ENCODE results near the gene ARHGAP10.

The ARHGAP10 gene

DNA sequence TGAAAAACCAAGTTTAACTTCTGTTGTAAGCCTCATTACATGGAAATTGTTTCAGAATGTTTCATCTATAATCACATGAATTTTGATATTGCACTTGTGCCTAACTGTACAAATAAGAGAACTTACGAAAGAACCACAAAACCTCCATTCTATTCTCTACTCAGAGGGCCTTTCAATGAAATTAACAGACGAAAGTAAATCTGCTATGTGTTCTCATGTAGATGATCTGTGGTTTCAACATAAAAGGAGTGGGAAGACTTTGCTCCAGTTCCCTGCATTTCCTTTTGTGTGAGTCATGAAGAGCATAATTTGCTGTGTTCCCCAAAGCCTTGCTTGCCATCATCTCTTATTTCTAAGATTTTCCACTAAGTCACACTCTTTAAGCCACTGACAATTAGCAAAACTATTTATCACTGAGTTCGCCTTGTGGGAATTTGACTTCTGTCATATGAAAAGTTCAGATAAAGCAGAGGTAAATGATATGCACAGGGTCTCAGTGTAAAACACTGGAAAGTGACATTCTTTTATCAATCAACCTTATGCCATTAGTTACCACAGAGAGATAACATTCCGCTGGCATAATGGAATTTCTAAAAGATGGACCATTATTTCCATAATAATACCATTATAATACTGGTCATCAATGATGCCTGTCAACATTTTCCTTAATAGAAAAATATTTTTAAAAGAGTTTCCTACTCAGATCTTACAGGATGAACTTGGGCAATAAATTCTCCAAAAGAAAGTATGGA, 380.5 kb downstream of the ARHGAP10 start:
- DNase-seq = no peak

DNA sequence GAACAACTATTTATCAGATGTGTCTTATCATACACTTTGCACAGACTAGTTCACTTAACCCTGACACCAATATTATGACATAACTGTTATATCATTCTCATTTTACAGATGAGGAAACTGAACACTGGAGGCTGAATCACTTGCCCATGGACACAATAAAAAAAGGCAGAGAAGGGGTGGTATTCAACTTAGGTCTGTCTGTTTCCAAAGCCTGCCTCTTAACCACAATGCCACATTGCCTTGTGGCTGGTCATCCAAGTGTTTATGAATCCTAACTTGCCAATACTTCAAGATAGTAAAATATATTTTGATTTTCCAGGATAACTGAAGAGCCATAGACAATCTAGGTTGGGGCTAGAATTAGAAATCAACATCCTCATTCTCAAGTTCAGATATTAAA, 382.5 kb downstream of the ARHGAP10 start:
- no peak for DNase-seq

GRCh38 chr4:148116264-148116663, 384.4 kb downstream of the ARHGAP10 start:
- no peak for DNase-seq

GRCh38 chr4:148116969-148117368, 385.1 kb downstream of the ARHGAP10 start:
- DNase-seq = no peak

- DNase-seq = no peak
Observed at GRCh38 chr4:148118179-148118578, 386.3 kb downstream of the ARHGAP10 start.

- DNase-seq = no peak
Observed at GRCh38 chr4:148118633-148119032, 386.7 kb downstream of the ARHGAP10 start.

- DNase-seq = no peak
Observed at GRCh38 chr4:148120216-148120615, 388.3 kb downstream of the ARHGAP10 start.

Data from DMS153 (cell line).